Activated CD8-positive, alpha-beta memory T cell treated with anti-CD3 and anti-CD28 coated beads for 36 hours (primary cell): Measurements from ENCODE around the gene FOXG1. TPM values are rescaled to one million over a fixed set of nuclear protein-coding genes. Genes with fewer than 3 reads are reported as not detected.

Source experiments
- CTCF ChIA-PET: fragments of 350-600 bp; sonication (Branson Sonifier 250); formaldehyde crosslinking; loops from one replicate; lab custom pipeline; 2021; ENCODE audit warnings: antibody characterized with exemption; lab: Charles Lee
- POLR2A ChIA-PET: fragments of 350-600 bp; sonication (Branson Sonifier 250); formaldehyde crosslinking; loops from one replicate; lab custom pipeline; 2021; ENCODE audit warnings: antibody characterized with exemption; lab: Charles Lee
- total RNA-seq, 2 experiments: library from RNA; stranded (reverse); gene quantifications; one replicate each; pipeline ENCODE4 v1.2.3, GENCODE V29; 2021

The FOXG1 gene
- total RNA-seq, 2 experiments from 2014 or later, result not detected

- POLR2A ChIA-PET, result no interaction called here
- CTCF ChIA-PET, result no interaction called here
These were observed 7.5 kb downstream of the FOXG1 start for GRCh38 chr14:28773861-28774691.

DNA sequence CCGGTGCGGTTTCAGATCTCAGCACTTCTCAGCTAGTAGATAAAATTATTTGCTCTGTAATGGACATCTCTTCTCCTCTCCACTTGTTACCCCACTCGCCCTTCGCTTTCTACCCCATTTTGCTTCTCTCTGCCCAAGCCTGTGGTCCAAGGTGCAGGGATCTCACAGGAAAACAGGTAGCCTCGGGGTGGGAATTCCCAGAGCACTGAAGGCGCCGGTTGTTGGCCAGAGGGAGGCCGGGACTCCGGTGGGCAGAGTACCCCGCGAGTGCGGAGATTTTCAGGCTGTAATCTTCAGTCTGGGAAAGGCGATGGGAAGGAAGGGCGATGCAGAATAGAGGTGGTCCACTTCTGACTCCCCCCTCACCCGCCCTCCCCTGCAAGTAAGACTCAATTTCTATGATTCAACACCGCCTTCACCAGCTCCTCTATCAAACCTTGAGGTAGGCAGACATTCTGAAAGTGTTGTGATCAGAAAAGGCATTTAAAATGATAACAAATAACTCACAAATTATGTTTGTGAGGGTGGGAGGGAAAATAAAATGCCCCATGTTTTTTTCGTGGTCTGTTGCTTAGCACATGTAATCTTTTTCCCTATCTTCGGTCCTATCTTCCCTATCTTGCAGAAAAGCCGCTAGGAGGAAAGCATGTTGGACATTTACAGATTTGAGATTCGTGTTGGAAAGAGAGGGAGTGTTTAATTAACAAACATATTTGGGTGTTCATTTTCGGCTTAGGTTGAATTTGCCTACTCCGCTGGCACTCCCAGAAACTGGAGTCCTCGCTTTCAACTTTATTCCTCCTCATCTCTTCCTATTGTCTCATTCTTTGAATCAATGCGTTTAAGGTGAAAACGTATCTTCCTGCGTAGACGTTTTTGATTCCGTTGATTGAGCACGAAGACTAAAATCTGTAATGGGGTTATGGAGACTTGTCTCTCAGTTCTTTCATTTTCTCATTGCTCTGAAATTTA, 8.5 kb downstream of the FOXG1 start:
- POLR2A ChIA-PET, result no interaction called here
- CTCF ChIA-PET, result no interaction called here

DNA sequence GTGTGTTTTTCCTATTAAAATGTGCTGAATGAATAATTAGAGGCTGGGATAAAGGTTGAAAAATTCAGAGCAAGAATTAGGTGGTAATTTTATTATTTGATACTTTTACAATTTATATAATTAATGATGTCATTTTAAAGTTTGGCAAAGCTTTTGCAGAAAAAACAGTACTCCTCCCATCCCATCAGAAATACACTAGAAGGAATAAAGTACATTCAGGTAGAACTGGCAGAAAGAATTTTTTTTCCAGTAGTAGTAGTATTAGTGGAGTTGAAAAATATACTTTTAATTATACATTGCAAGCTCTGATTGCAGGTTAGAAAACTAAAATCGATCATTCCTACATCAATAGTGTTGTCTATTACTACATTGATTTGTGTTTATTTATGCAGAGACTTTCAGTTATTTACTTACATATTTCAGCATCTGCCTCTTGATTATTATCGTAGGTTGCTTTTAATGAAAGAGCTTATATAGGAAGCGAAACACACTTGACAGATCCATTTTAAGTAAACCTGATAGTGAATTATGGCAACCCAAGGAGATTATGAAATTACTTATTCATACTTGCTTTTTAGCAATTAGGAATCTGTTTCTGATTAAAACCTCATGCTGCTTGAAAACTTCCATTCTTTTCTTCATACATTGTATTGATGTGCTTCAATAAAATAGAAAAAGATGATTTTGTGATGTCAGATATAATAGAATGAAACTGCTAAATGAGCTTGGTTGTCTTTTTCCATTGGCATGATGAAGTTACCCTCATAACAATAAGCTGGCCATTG, 10.1 kb downstream of the FOXG1 start:
- POLR2A ChIA-PET, result no interaction called here
- CTCF ChIA-PET, result no interaction called here

GRCh38 chr14:28777471-28778137, 11.0 kb downstream of the FOXG1 start:
- CTCF ChIA-PET, result no interaction called here
- POLR2A ChIA-PET, result no interaction called here

GRCh38 chr14:28778138-28779117, 11.8 kb downstream of the FOXG1 start:
- ChIA-PET CTCF (no interaction called here), POLR2A (no interaction called here)

- CTCF ChIA-PET, result no interaction called here
These were observed 12.9 kb downstream of the FOXG1 start for GRCh38 chr14:28779456-28779855.

DNA sequence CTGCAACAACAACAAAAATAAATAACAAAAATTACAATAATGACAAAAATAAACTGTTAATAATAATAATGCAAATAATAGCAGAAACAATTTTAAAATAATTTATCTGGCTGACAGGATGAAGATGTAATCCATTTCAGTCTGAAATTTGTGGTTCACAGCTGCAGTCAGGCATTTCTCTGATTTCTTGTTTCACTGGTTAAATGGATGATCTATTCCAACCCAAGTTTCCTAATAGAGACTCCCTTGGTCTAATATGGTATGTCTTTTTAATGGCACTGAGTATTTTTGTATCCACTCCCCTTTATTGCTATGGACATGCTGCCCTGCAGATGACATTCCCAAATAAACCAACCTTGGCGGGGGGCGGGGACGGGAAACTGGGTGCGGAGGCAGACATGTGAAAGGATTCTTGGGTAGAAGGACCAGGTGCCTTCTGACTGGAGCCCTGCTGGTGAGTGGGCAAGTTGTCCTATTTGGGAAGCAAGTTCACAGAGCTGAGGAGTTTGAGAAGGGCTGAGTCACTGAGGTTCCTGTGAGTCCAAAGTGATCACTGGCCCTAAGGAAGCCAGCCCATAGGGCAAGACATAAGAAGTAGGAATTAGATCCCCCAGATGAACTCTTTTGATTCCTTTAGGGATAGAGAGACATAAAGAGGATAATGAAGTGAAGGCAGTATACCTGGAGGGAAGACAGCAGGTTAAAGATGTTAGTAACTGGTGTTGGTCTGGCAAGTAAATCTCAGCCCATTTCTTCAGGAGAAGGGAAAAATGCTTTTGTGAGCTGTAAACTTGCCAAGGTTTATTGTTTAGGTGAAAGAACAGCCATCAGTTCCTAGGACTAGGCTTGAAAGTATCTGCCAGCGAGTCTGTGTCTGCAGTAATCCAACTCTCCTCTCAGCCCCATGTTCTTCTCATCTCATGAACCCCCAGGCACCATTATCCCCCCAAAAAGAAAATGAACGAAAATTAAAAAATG, 14.5 kb downstream of the FOXG1 start:
- POLR2A ChIA-PET, result no interaction called here
- CTCF ChIA-PET, result no interaction called here

More at GRCh38 chr14:28779456-28779855, 12.9 kb downstream of the FOXG1 start:
- POLR2A ChIA-PET, result no interaction called here

- CTCF ChIA-PET, result no interaction called here
- POLR2A ChIA-PET, result no interaction called here
These were observed 15.7 kb downstream of the FOXG1 start for GRCh38 chr14:28782301-28782700.

DNA sequence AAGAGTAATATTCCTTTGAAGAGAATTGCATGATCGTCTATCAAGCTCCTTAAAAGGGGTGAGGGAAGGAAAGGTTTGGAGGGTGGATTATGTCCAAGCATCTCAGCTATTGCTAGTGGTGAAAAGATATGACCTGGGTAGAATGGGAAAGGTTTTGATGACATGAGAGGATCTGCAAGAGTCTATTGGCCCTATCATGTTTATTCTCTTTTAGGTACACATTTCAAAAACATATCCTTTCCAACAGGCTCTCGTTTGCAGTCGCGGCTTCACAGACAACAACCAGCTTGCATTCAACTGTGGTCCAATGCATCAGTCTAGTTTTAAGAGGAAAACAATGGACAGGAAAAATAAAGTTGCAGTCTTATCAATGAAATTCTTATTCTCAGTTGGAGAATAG, 17.1 kb downstream of the FOXG1 start:
- ChIA-PET CTCF (no interaction called here), POLR2A (no interaction called here)

DNA sequence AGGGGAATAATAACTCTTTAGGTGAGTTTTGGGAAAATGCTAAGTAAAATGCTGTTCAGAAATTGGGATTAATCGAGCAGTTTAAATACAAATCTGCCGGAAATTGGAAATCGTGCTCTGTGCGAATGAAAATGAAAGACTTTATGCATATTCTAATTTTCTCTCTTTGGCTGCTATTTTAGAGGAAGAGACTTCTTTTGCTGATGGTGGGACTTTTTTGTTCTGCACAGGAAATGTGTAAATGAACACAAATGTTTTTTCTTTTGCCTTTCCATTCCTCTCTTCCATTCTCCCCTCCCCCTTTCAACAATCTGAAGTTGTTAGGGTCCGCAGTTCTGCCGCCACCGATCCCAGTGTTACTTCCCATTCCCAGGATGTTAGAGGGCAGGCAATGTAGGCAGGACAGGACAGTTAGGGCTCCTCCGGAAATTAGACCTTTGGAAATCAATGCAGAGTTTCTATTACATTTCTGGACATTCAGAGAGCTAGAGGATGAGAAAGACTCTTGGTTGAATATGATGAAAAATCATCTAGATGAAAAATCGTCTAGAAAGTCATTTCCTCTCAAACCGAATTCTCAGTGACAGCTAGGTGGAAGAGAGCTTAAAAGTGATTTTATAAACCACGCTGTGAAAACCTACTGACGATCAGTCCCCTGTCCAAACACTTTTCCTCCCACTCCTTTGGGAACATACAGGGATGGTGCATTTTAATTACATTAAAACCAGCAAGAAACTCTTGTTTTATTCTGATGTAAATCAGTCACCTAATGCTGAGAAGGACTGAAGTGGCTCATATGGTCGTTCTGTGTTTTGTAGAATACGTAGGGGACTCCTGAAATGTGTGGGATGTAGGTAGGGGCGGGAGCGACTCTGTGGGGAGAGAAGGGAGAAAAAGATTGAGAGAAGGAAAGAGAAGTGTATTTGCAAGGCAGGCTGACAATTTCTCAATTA, 17.8 kb downstream of the FOXG1 start:
- POLR2A ChIA-PET, result no interaction called here
- CTCF ChIA-PET, result no interaction called here

DNA sequence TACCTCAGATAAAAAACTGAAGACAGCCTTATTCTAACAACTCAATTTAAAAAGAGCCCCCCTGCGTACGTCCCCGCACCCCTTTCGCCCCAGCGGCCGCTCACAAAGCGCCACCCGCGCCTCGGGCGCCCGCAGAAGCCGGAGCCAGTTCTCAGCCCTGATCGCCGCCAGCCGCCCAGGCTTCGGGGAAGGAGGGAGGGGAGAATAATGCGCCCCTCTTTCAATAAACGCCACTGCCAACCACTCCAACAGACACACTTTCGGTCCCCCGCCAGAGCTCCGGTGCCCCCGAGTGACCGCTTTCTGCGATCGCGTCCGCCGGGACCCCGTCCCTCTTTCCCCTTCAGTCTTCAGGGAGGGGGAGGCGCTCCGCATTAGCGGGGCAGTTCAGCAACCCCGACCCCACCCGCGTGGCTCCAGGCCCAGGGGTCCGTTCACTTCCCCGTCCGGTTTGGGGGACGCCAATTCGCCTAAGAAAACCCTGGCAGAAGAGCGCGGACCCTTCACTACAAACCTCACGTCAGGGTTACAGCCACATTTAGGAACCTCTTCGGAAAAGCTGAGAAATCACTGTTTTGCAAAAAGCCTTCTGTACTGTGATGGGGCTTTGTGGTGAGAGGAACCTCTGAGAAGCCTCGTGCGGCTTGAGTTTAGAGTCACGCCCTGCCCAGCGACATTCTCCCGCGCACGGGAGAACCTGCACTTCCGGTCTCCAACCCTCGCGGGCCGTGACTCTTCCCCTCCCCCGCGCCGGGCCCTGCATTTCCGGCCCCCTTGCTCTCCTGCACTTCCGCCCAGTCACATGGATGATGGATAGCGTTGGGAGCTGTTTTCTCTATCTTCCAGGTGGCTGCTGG, 18.7 kb downstream of the FOXG1 start:
- POLR2A ChIA-PET, result no interaction called here
- CTCF ChIA-PET, result no interaction called here

DNA sequence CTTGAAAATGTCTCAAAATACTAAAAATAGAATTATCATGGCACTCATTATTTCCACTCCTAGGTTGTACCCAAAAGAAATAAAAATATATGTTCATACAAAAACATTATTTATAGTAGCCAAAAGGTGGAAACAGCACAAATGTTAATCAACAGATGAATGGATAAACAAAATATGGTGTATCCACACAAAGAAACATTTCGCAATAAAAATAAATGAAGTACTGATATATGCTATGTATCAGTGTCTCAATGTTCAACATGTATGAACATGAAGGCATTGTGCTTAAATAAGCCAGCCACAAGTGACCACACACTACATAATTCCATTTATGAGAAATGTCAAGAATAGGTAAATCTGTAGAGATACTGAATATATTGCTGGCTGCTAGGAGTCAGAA, 40.9 kb downstream of the FOXG1 start:
- ChIA-PET POLR2A (no interaction called here), CTCF (no interaction called here)

GRCh38 chr14:28813810-28814209, 47.2 kb downstream of the FOXG1 start:
- ChIA-PET CTCF (no interaction called here), POLR2A (no interaction called here)
